Measurements from ENCODE around the gene CCDC200.
"Not testable (repeated sequence)": the region's sequence is repeated elsewhere in the genome, so short reads cannot be mapped to it uniquely, and the experiment has no call there.

CCDC200 gene

GRCh38 chr17:43228020-43228782 is at the start of gene CCDC200:
Gene CCDC200 (minus strand): TSS chr17:43228623. CDS start chr17:43228554, 69 bp downstream.
- not testable (repeated sequence) for DNase-seq (ENCODE audit: low read depth in 2 of 2)

- not testable (repeated sequence) for DNase-seq (ENCODE audit: low read depth in 2 of 2)
Measured at GRCh38 chr17:43272914-43273313, 44.5 kb upstream of the CCDC200 start.

GRCh38 chr17:43272483-43272882 is 44.1 kb upstream of the CCDC200 start:
- DNase-seq (ENCODE audit: low read depth in 2 of 2): not testable (repeated sequence)

DNA sequence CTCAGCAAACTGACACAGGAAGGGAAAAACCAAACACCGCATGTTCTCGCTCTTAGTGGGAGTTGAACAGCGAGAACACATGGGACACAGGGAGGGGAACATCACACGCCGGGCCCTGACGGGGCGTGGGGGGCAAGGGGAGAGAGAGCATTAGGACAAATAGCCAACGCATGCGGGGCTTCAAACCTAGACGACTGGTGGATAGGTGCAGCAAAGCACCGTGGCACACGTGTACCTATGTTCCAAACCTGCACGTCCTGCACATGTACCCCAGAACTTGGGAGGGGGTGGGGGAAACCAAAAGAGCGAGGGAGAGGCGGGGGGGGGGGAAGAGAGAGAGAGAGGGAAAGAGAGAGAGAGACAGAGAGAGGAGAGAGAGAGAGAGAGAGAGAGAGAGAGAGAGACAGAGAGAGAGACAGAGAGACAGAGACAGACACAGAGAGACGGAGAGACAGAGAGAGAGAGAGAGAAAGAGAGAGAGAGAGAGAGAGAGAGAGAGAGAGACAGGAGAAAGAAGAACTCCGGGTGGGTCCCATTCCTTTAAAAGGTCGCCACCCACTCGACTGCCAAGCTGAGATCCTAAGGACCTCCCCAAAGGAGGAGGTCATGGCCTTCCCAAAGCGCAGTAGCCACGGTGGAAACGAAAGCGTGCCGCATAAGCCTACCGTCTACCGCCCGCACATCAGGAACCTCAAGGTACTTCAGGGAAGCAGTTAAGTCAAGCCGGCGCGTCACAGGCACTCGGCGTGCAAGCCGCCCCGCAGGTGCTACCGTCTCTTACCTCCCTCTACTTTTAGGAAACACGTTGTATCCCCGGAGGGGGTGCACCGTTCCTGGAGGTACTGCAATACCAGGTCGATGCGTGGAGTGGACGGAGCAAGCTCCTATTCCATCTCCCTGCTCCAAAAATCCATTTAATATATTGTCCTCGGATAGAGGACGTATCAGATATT is 42.4 kb upstream of the CCDC200 start:
- not testable (repeated sequence) for DNase-seq (ENCODE audit: low read depth in 2 of 2)

DNA sequence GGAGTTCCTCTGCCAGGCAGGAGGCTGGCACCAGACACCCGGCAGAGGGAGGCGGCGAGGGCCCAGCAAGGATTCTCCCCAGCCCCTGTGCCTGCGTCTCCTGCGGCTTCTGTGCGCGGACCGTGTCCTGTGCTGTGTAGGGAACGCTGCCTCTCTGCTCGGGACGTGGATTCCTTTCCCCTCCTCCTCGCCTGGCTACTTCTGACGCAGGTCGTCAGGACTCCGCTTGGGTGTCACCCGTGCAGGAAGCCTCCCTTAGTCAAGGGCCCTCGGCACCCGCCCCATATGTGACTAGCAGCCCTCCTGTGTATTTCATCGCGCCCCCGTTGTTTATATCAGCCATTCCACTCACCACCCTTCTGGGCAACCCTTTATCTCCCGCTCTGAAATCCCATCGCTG is 18.0 kb upstream of the CCDC200 start:
- DNase-seq (ENCODE audit: low read depth in 2 of 2): not testable (repeated sequence)

GRCh38 chr17:43240596-43241352 is 12.4 kb upstream of the CCDC200 start:
- DNase-seq (ENCODE audit: low read depth in 2 of 2): not testable (repeated sequence)

GRCh38 chr17:43239597-43239996 is 11.2 kb upstream of the CCDC200 start:
- not testable (repeated sequence) for DNase-seq (ENCODE audit: low read depth in 2 of 2)

DNA sequence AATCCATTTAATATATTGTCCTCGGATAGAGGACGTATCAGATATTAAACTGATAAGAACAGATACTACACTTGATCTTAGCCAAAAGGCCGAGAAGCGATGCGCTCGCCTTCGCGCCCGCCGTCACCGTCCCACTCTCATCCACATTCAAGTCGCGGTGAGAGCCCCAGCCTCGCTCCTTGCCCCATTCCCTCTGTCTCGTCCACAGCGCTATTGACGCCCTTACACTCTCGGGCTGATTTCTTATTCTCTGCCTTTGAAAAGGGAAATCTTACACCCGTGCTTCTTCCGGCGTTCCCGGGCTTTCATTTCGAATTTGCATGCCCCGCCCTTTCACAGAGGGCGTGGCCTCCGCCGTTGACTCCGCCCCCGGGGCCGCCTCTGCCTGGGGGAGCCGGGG is 5.5 kb upstream of the CCDC200 start, which contains the start of gene RNU2-1:
RNU2-1 (minus strand) TSS at position 101 of the 400 bp plus-strand sequence.
- DNase-seq (ENCODE audit: low read depth in 2 of 2): not testable (repeated sequence)

- DNase-seq (ENCODE audit: low read depth in 2 of 2): not testable (repeated sequence)
Measured at GRCh38 chr17:43233263-43233662, 4.8 kb upstream of the CCDC200 start.

GRCh38 chr17:43232021-43232699 is 3.7 kb upstream of the CCDC200 start:
- DNase-seq (ENCODE audit: low read depth in 2 of 2): not testable (repeated sequence)

- not testable (repeated sequence) for DNase-seq (ENCODE audit: low read depth in 2 of 2)
Measured at GRCh38 chr17:43231205-43232020, 3.0 kb upstream of the CCDC200 start.

DNA sequence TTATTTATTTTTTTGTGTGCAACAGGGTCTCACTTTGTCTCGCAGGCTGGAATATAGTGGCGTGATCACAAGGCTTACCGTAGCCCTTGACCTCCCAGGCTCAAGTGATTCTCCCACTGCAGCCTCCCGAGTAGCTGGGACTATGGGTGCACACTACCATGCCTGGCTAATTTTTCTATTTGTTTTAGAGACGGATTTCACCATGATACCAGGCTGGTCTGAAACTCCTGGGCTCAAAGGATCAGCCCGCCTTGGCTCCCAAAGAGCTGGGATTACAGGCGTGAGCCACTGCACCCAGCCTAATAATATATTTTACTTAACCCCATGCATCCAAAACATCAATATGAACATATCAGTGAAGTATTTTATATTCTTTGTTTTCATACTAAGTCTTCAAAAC is 2.0 kb downstream of the CCDC200 start:
- DNase-seq (ENCODE audit: low read depth in 2 of 2): no peak

DNA sequence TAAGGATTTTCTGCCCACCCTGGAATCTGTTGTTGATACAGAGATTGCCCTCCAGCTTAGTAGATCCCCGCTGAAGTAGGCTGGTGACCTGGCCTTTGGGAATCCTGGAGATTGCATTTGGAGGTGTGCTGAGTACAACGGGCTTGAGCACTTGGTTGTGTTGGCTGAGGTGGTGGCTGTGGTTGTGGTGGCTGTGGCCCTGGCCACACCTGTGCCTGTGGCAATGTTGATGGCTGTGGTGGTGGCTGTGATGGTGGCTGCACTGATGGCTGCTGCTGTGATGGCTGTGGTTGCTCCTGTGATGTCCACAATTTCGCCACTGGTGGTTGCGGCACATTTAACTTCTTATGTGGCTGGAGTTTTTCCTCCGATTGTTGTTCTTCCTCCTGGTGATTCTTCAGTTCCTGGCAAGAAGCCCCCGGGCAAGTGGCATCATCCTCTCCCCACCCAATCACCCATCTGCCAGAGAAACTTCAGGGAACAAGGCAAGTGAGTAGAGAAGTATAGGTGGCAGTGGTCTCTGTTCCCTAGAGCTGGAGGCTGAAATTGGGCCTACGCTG is 4.2 kb downstream of the CCDC200 start:
- no peak for DNase-seq (ENCODE audit: low read depth in 2 of 2)

DNA sequence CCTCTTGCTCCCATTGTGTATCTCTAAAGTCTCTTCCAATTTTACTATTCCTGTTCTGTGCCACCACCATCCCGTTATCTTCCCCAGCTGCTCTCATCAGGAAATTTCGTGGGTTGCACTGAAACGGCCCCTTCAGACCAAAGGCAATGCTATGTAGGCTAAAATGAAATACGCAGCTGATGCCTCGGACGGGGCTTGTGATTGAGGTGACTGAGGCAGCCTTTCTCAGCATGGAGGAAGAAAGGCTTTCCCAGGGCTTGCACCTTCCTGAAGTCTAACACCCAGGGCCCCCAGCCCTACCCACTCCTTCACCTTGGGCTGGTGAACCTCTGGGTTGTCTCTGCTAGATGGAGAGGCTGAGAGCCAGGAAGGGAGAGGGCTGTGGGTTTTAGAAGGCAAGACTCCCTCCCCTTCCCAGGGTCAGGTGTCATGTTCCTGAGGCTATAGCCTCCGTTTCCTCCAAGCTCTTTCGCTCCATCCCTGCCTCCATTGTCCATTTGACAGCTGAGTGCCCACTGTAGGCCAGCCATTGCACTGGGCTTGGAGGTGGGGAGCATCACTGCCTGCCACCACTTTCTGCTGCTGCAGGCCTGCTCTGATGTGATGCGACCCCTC is 7.8 kb downstream of the CCDC200 start:
- DNase-seq (ENCODE audit: low read depth in 2 of 2): no peak

GRCh38 chr17:43219746-43220380 is 8.6 kb downstream of the CCDC200 start:
- no peak for DNase-seq (ENCODE audit: low read depth in 2 of 2)

GRCh38 chr17:43219001-43219400 is 9.4 kb downstream of the CCDC200 start:
- DNase-seq (ENCODE audit: low read depth in 2 of 2): no peak

DNA sequence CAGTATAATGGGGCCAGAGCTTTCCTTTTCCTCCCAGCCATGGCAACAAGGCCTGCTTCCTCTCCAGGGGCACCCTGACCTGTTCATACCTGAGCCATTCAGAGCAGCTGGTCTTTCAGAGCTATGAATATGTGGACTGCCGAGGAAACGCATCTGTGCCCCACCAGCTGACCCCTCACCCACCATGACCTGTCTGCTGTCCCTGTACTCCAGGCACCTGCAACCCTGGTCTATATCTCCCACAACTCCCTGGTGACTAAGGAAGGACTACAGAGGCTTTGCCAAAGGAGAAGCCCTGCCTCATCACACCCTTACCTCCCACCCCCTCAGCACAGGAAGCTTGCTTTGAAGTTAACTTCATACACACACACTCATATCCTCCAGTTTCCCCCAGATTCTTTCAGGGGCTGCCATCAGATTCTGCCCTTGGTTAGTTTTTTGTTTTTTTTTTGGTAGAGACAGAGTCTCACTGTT is 10.8 kb downstream of the CCDC200 start:
- no peak for DNase-seq (ENCODE audit: low read depth in 2 of 2)

DNA sequence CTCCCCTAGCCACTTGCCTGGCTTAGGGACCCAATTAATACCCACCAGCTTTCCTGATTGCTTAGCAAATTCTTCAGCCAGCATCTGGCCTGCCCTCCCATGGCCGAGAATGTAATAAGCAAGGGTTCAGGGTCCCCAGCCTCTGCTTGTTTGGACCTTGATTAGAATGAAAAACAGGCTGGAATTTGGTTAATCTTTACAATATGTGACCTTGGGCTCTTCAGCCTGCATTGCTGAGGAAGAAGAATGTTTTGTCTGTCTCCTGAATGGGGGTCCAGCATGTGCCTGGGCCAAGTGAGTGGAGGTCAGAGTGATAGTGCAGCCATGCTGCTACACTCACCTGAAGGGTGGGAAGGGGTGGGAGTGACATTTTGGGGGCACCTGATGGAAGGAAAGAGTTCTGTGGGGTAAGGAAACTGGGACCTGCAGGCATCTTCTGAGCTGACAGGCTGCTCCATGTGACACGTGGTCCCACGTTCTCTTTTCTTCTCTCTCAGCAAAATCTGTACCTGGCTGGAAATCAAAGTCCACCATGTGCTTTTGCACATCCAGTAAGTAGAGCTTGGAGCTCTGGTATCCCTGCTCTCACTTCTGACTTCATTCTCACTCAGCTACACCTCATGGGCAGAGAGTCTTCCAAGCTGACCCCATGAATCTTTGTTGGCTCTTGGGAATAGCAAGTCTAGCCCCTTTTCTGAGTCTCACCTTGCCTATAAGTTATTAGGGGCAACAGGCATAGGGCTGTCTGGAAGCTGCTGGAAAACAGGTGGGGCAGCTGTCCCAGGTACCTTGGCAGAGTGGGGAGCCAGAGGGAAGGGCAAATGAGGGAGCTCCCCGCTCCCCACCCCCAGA is 11.4 kb downstream of the CCDC200 start:
- DNase-seq (ENCODE audit: low read depth in 2 of 2): no peak
